Activated T-cell treated with anti-CD3 and anti-CD28 coated beads, Interleukin-2, amount 50 U/mL, for 48 hours (primary cell): ENCODE results near the gene SLC6A5.

Experiments
- DNase-seq, 2 experiments: peaks; one replicate each; pipeline ENCODE4 v3.0.0-alpha.2; 2020

SLC6A5 gene

GRCh38 chr11:20597154-20597679 lies 2.2 kb upstream of the SLC6A5 start:
- DNase-seq = no peak

- no peak for DNase-seq
Measured at GRCh38 chr11:20597680-20598484, 1.5 kb upstream of the SLC6A5 start.

GRCh38 chr11:20598492-20598891 lies 916 bp upstream of the SLC6A5 start:
- DNase-seq = no peak

GRCh38 chr11:20600020-20600346 lies 575 bp downstream of the SLC6A5 start:
- DNase-seq = no peak

- no peak for DNase-seq
Measured at GRCh38 chr11:20600551-20600950, 1.1 kb downstream of the SLC6A5 start.

- DNase-seq = no peak
Measured at GRCh38 chr11:20601221-20601914, 2.0 kb downstream of the SLC6A5 start.

- DNase-seq = no peak
Measured at GRCh38 chr11:20604295-20604803, 4.9 kb downstream of the SLC6A5 start.

GRCh38 chr11:20604864-20605601 lies 5.6 kb downstream of the SLC6A5 start:
- no peak for DNase-seq

GRCh38 chr11:20605602-20606091 lies 6.2 kb downstream of the SLC6A5 start:
- DNase-seq = no peak

GRCh38 chr11:20608934-20609333 lies 9.5 kb downstream of the SLC6A5 start:
- no peak for DNase-seq

GRCh38 chr11:20609727-20610707 lies 10.6 kb downstream of the SLC6A5 start:
- DNase-seq = peak; percentile 82 to 83

GRCh38 chr11:20610825-20611224 lies 11.4 kb downstream of the SLC6A5 start:
- DNase-seq = no peak

- DNase-seq = no peak
Measured at GRCh38 chr11:20611445-20611844, 12.0 kb downstream of the SLC6A5 start.

GRCh38 chr11:20611892-20612291 lies 12.5 kb downstream of the SLC6A5 start:
- DNase-seq = no peak

GRCh38 chr11:20612416-20612815 lies 13.0 kb downstream of the SLC6A5 start:
- no peak for DNase-seq

- no peak for DNase-seq
Measured at GRCh38 chr11:20616920-20617319, 17.5 kb downstream of the SLC6A5 start.

GRCh38 chr11:20617346-20618005 lies 18.1 kb downstream of the SLC6A5 start:
- DNase-seq = no peak

- no peak for DNase-seq
Measured at GRCh38 chr11:20618083-20618482, 18.7 kb downstream of the SLC6A5 start.

GRCh38 chr11:20620988-20621387 lies 21.6 kb downstream of the SLC6A5 start:
- no peak for DNase-seq

- no peak for DNase-seq
Measured at GRCh38 chr11:20621679-20622078, 22.3 kb downstream of the SLC6A5 start.

- DNase-seq = no peak
Measured at GRCh38 chr11:20623252-20623651, 23.8 kb downstream of the SLC6A5 start.
